ENCODE measurements around the gene C1QTNF6. TPM values are rescaled to one million over a fixed set of nuclear protein-coding genes. Genes with fewer than 3 reads are reported as not detected.

Gene C1QTNF6
- polyA plus RNA-seq, 1 donor (not counting 4 experiments of a cell fraction or from before 2014, with no cell fraction given), result 17.1 TPM

- H3K4me1 ChIP-seq (ENCODE audit: control insufficient read depth, extremely low read depth, insufficient read depth, low read length), result peaks cover 51% of the 10 kb centered on the region
- no peak for FAIRE-seq
- no peak overlapping the region for H3K27ac ChIP-seq (ENCODE audit: control insufficient read depth, insufficient read depth, low read length)
Measured at GRCh38 chr22:37192204-37192603, 4.2 kb upstream of the C1QTNF6 start.

GRCh38 chr22:37190262-37190780 is 2.3 kb upstream of the C1QTNF6 start:
- dilution Hi-C loops (cut with MboI; ENCODE audit: extremely low pct_ligation_motif_present, low sequenced_read_pairs), result no loop called here

More at GRCh38 chr22:37192204-37192603, 4.2 kb upstream of the C1QTNF6 start:
- Histone ChIP-seq H3K4me3 (ENCODE audit: control insufficient read depth in 2 of 3, extremely low read depth in 1 of 3, insufficient read depth in 2 of 3, low read depth in 1 of 3, low read length in 3 of 3) (no peak overlapping the region), H3K27me3 (ENCODE audit: control insufficient read depth, extremely low read depth, insufficient read depth, low read length) (no peaks in the 10 kb centered on the region), H3K9me1 (ENCODE audit: control insufficient read depth, extremely low read depth, insufficient read depth, low read length) (no peaks in the 10 kb centered on the region), H3K4me2 (ENCODE audit: control insufficient read depth, extremely low read depth, insufficient read depth, low read depth, low read length) (no peak overlapping the region), H2AFZ (ENCODE audit: control insufficient read depth, low read length) (no peak overlapping the region), H4K20me1 (ENCODE audit: control insufficient read depth, extremely low read depth, insufficient read depth, low read length) (no peaks in the 10 kb centered on the region), H3K9ac (ENCODE audit: control insufficient read depth, extremely low read depth, insufficient read depth, low read length) (no peak overlapping the region), H3K9me3 (ENCODE audit: control insufficient read depth, low read depth, low read length) (no peaks in the 10 kb centered on the region), H3K36me3 (ENCODE audit: control insufficient read depth in 2 of 2, extremely low read depth in 1 of 2, insufficient read depth in 2 of 2, low read length in 2 of 2) (no peaks in the 10 kb centered on the region), H3K79me2 (ENCODE audit: control insufficient read depth, insufficient read depth, low read length) (peaks cover 2% of the 10 kb centered on the region)
- DNase-seq (ENCODE audit: low read depth, low spot score), result no peak
- dilution Hi-C loops (cut with MboI; ENCODE audit: extremely low pct_ligation_motif_present, low sequenced_read_pairs), result no loop called here
- TF ChIP-seq CTCF (optimal IDR thresholded peaks at IDR 0.05 in 1 of 3, IDR thresholded peaks at IDR 0.05 in 1 of 3, conservative IDR thresholded peaks at IDR 0.05 in 1 of 3; ENCODE audit: extremely low read depth in 1 of 3, insufficient read depth in 2 of 3, low read length in 3 of 3) (no peak), EZH2 (IDR thresholded peaks at IDR 0.05; ENCODE audit: low read length) (no peak)

More at GRCh38 chr22:37190262-37190780, 2.3 kb upstream of the C1QTNF6 start:
- Histone ChIP-seq H4K20me1 (ENCODE audit: control insufficient read depth, extremely low read depth, insufficient read depth, low read length) (no peaks in the 10 kb centered on the region), H3K4me2 (ENCODE audit: control insufficient read depth, extremely low read depth, insufficient read depth, low read depth, low read length) (peak overlapping the region; percentile 100), H3K4me1 (ENCODE audit: control insufficient read depth, extremely low read depth, insufficient read depth, low read length) (peaks cover 43% of the 10 kb centered on the region), H3K9me1 (ENCODE audit: control insufficient read depth, extremely low read depth, insufficient read depth, low read length) (no peaks in the 10 kb centered on the region), H2AFZ (ENCODE audit: control insufficient read depth, low read length) (no peak overlapping the region), H3K36me3 (ENCODE audit: control insufficient read depth in 2 of 2, extremely low read depth in 1 of 2, insufficient read depth in 2 of 2, low read length in 2 of 2) (peaks cover 0 to 3% of the 10 kb centered on the region in 2 experiments), H3K4me3 (ENCODE audit: control insufficient read depth in 2 of 3, extremely low read depth in 1 of 3, insufficient read depth in 2 of 3, low read depth in 1 of 3, low read length in 3 of 3) (no peak overlapping the region), H3K27me3 (ENCODE audit: control insufficient read depth, extremely low read depth, insufficient read depth, low read length) (no peaks in the 10 kb centered on the region), H3K9me3 (ENCODE audit: control insufficient read depth, low read depth, low read length) (no peaks in the 10 kb centered on the region), H3K9ac (ENCODE audit: control insufficient read depth, extremely low read depth, insufficient read depth, low read length) (no peak overlapping the region), H3K79me2 (ENCODE audit: control insufficient read depth, insufficient read depth, low read length) (peaks cover 8% of the 10 kb centered on the region), H3K27ac (ENCODE audit: control insufficient read depth, insufficient read depth, low read length) (peak overlapping the region; percentile 97)
- DNase-seq (ENCODE audit: low read depth, low spot score) (no peak), FAIRE-seq (no peak)
- TF ChIP-seq CTCF (optimal IDR thresholded peaks at IDR 0.05 in 1 of 3, IDR thresholded peaks at IDR 0.05 in 1 of 3, conservative IDR thresholded peaks at IDR 0.05 in 1 of 3; ENCODE audit: extremely low read depth in 1 of 3, insufficient read depth in 2 of 3, low read length in 3 of 3) (no peak), EZH2 (IDR thresholded peaks at IDR 0.05; ENCODE audit: low read length) (no peak)

Measured in keratinocyte (primary cell).